GM21825 (cell line): Measurements from ENCODE around the gene ADORA2A.
"Not testable (repeated sequence)": the region's sequence is repeated elsewhere in the genome, so short reads cannot be mapped to it uniquely, and the experiment has no call there.

Source experiments
- ATAC-seq: cut with Tn5 transposase; IDR thresholded peaks from one replicate; pipeline ENCODE4 v1.9.1; 2021; ENCODE audit warnings: mild to moderate bottlenecking, moderate library complexity; ENCODE audit not compliant: unreplicated experiment

ADORA2A gene

GRCh38 chr22:24482998-24483397 is 55.6 kb downstream of the ADORA2A start:
- no peak for ATAC-seq

- no peak for ATAC-seq
These were observed 56.7 kb downstream of the ADORA2A start for GRCh38 chr22:24483976-24484545.

- ATAC-seq: no peak
These were observed 57.8 kb downstream of the ADORA2A start for GRCh38 chr22:24485170-24485569.

GRCh38 chr22:24485608-24486007 is 58.2 kb downstream of the ADORA2A start:
- ATAC-seq: no peak

GRCh38 chr22:24486501-24486921 is 59.1 kb downstream of the ADORA2A start:
- no peak for ATAC-seq

GRCh38 chr22:24489011-24489410 is 61.6 kb downstream of the ADORA2A start:
- no peak for ATAC-seq

GRCh38 chr22:24489434-24489833 is 62.0 kb downstream of the ADORA2A start:
- ATAC-seq: not testable (repeated sequence)
